K562 (cell line): Measurements from ENCODE around the gene DPM1.

ENCODE experiments used
- BACH1 ChIP-seq: fragments of 200-800 bp; sonication (Bioruptor generic); IDR thresholded peaks from 2 replicates; pipeline ENCODE4 v1.6.1; 2016; ENCODE audit warnings: missing genetic modification characterization, missing compliant biosample characterization
- CTCF ChIP-seq, 3 experiments: IDR thresholded peaks in 2 of 3; conservative IDR thresholded peaks in 1 of 3; 2 replicates each; pipeline ENCODE4 v1.5.1; 2011 to 2012; ENCODE audit warnings: low read length in 3 of 3, mild to moderate bottlenecking in 3 of 3, control low read depth in 2 of 3, improper control_type of control experiment in 1 of 3, inconsistent platforms in 1 of 3, low read depth in 1 of 3, mixed read lengths in 1 of 3, moderate library complexity in 1 of 3; ENCODE audit not compliant: insufficient read depth in 2 of 3
- ETV6 ChIP-seq, 3 experiments: fragments of 150-350 bp in 1 of 3; sonication (generic) in 1 of 3; formaldehyde crosslinking in 1 of 3; IDR thresholded peaks; 2 replicates each; pipeline versions ENCODE4 v1.6.1 to v1.8.0; 2014 to 2022; ENCODE audit warnings: borderline replicate concordance in 2 of 3, low read depth in 2 of 3, antibody characterized with exemption in 1 of 3, low read length in 1 of 3, mild to moderate bottlenecking in 1 of 3, missing genetic modification reagents in 1 of 3
- NR3C1 ChIP-seq: sonication (generic); formaldehyde crosslinking; IDR thresholded peaks from 2 replicates; pipeline ENCODE4 v1.8.1; 2022; ENCODE audit warnings: missing genetic modification reagents

DNA sequence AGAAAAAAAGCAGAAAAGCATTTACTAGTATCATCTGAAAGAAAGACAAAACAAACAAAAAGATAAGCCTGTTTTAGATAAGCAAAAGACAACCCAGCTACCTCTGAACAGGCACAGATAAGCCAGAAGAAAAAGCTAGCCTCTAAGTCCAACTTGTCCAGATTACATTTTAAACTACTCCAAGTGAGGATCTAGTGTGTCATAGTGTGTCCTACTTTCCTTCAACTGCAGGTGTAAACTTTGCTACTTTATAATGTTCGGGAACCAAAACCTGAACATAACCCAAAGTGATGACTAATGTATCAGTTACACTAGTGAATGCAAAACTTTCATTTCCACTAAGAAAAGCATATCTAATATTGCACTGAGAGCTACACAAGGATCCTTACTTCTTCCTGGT lies 46.6 kb downstream of the DPM1 start:
- TF ChIP-seq ETV6 (IDR thresholded peaks at IDR 0.05; ENCODE audit: borderline replicate concordance in 1 of 2, low read depth in 2 of 2, low read length in 1 of 2) (no peak), ETV6 (CRISPR knock-in tag; IDR thresholded peaks at IDR 0.05; ENCODE audit: borderline replicate concordance) (no peak), NR3C1 (CRISPR knock-in tag) (no peak), CTCF (IDR thresholded peaks at IDR 0.05 in 2 of 3, conservative IDR thresholded peaks at IDR 0.05 in 1 of 3; ENCODE audit: insufficient read depth in 2 of 3, low read depth in 1 of 3, low read length in 3 of 3) (no peak), BACH1 (tag) (no peak)
